ENCODE data around the gene TBC1D22A. TPM values are rescaled to one million over a fixed set of nuclear protein-coding genes. Genes with fewer than 3 reads are reported as not detected.

TBC1D22A gene
- total RNA-seq, 4 donors from 2014 or later, result 15.6 to 21.7 (median 20.5) TPM

DNA sequence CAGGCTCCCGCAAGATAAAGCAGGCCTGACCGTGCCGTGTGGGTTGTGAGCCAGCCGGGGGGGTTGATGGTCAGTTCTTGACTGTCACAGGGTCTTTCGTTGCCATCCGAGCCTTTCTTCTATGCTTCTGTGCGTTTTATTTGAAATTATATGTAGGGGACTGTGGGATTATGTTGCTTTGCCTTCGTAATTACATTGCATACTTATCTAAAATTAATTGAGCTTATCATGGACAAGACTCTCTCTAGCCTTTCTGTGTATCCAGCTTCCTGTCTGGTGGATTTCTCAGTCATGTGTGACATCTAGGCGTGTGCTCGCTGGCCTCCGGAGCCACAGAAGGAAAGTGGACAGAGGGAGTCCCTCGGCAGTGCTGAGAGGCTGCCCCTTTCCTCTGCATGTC, 93.2 kb downstream of the TBC1D22A start:
- 91 to 94% methylated on average over 10 to 12 of the region's 12 CpGs for WGBS, 2 donors

DNA sequence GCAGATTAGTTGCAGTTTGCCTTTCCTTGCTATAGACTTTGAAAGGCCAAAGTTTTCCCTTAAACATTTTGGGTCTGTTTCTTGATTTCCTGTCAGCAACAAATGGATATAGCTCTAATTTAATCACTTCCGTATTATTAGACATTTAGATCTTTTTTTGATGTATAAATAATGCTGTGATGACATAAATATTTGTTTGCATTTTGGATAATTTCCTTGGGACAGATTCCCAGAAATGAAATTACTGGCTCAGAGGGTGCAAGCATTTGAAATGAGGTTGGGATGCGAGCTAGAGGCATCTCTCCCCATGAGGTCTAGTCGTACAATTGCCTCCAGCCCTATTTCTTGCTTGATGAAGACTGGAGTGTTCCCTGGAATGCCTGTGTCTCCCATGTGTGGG, 94.2 kb downstream of the TBC1D22A start:
- intact Hi-C loops (cut with DNase I), result no loop called here
- DNase-seq, result no peak
- H3K4me1 ChIP-seq, result no peaks in the 10 kb centered on the region
- peaks cover 0 to 5% (median 0%) of the 10 kb centered on the region in 3 donors for H3K36me3 ChIP-seq
- no peaks in the 10 kb centered on the region for H3K9me3 ChIP-seq
- H3K4me3 ChIP-seq, result no peak overlapping the region
- H3K27me3 ChIP-seq, result no peaks in the 10 kb centered on the region
- TF ChIP-seq, protein P1, sequence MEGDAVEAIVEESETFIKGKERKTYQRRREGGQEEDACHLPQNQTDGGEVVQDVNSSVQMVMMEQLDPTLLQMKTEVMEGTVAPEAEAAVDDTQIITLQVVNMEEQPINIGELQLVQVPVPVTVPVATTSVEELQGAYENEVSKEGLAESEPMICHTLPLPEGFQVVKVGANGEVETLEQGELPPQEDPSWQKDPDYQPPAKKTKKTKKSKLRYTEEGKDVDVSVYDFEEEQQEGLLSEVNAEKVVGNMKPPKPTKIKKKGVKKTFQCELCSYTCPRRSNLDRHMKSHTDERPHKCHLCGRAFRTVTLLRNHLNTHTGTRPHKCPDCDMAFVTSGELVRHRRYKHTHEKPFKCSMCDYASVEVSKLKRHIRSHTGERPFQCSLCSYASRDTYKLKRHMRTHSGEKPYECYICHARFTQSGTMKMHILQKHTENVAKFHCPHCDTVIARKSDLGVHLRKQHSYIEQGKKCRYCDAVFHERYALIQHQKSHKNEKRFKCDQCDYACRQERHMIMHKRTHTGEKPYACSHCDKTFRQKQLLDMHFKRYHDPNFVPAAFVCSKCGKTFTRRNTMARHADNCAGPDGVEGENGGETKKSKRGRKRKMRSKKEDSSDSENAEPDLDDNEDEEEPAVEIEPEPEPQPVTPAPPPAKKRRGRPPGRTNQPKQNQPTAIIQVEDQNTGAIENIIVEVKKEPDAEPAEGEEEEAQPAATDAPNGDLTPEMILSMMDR (IDR thresholded peaks at IDR 0.05), result no peak
- no peak for TF ChIP-seq POLR2A (IDR thresholded peaks at IDR 0.05)
- WGBS, 2 donors, result 83 to 88% methylated on average over 3 of the region's 3 CpGs
- no peak overlapping the region for H3K27ac ChIP-seq

More for the DNA sequence above, 93.2 kb downstream of the TBC1D22A start:
- H3K4me1 ChIP-seq, result no peaks in the 10 kb centered on the region
- no peaks in the 10 kb centered on the region for H3K9me3 ChIP-seq
- no peaks in the 10 kb centered on the region for H3K27me3 ChIP-seq
- no peak for DNase-seq
- no peak overlapping the region for H3K27ac ChIP-seq
- H3K4me3 ChIP-seq, result no peak overlapping the region
- intact Hi-C loops (cut with DNase I), result no loop called here
- peaks cover 0 to 14% (median 0%) of the 10 kb centered on the region in 3 donors for H3K36me3 ChIP-seq
- TF ChIP-seq POLR2A (IDR thresholded peaks at IDR 0.05), result no peak
- TF ChIP-seq, protein P1 (IDR thresholded peaks at IDR 0.05), result no peak

DNA sequence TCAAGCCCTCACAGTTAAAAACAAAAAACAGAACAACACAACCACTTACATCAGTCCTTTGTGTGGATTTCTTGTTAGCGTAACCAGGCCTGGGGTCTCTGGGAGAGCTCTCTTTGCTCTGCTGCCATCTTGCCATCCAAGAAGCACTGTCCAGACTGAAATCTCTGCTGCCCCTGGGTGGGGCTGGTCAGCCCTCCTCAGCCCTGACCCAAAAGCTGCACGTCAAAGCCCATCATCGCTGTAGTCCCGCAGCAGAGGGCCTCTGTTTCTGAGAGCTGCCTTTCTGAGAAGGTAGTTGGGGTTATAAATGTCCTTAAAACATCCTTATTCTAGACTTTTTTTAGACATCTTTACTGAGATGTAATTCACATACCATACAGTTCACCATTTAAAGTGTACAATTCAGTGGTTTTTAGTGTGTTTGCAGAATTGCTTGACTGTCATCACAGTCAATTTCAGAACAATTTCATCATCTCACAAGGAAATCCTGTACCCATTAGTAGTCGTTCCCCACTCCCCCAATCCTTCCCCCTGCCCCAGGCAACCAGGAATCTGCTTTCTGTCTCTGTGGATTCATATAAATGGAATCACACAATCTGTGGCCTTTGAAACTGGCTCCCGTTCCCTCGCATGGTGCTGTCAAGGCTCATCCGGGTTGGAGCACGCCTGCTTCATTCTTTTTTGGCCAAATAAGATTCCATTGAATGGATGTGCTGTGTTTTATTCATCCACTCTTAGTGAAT, 94.9 kb downstream of the TBC1D22A start:
- DNase-seq, result no peak
- H3K27ac ChIP-seq, result no peak overlapping the region

DNA sequence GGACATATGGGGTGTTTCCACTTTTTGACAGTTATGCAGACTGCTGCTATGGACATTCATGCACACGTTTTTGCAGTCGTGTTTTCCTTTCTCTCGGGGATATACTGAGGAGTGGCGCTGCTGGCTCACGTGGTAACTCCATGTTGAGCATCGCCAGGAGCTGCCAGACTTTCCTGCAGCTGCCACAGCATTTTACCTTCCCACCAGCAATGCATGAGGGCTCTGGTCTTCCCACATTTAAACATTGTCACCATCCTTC, 95.4 kb downstream of the TBC1D22A start:
- no peaks in the 10 kb centered on the region for H3K4me1 ChIP-seq
- no peak overlapping the region for H3K27ac ChIP-seq
- no peaks in the 10 kb centered on the region for H3K27me3 ChIP-seq
- intact Hi-C loops (cut with DNase I), result no loop called here
- no peaks in the 10 kb centered on the region for H3K36me3 ChIP-seq
- whole genome bisulfite sequencing, 2 donors, result 87 to 88% methylated on average over 6 of the region's 6 CpGs
- TF ChIP-seq, protein P1 (IDR thresholded peaks at IDR 0.05), result no peak
- TF ChIP-seq POLR2A (IDR thresholded peaks at IDR 0.05), result no peak
- DNase-seq, result no peak
- no peak overlapping the region for H3K4me3 ChIP-seq
- no peaks in the 10 kb centered on the region for H3K9me3 ChIP-seq

More for the DNA sequence above, 94.9 kb downstream of the TBC1D22A start:
- no peaks in the 10 kb centered on the region for H3K9me3 ChIP-seq
- no peaks in the 10 kb centered on the region for H3K36me3 ChIP-seq
- no peaks in the 10 kb centered on the region for H3K4me1 ChIP-seq
- TF ChIP-seq POLR2A (IDR thresholded peaks at IDR 0.05), result no peak
- TF ChIP-seq, protein P1 (IDR thresholded peaks at IDR 0.05), result no peak
- H3K27me3 ChIP-seq, result no peaks in the 10 kb centered on the region
- intact Hi-C loops (cut with DNase I), result no loop called here
- 82 to 87% methylated on average over 9 of the region's 9 CpGs for WGBS, 2 donors
- H3K4me3 ChIP-seq, result no peak overlapping the region

DNA sequence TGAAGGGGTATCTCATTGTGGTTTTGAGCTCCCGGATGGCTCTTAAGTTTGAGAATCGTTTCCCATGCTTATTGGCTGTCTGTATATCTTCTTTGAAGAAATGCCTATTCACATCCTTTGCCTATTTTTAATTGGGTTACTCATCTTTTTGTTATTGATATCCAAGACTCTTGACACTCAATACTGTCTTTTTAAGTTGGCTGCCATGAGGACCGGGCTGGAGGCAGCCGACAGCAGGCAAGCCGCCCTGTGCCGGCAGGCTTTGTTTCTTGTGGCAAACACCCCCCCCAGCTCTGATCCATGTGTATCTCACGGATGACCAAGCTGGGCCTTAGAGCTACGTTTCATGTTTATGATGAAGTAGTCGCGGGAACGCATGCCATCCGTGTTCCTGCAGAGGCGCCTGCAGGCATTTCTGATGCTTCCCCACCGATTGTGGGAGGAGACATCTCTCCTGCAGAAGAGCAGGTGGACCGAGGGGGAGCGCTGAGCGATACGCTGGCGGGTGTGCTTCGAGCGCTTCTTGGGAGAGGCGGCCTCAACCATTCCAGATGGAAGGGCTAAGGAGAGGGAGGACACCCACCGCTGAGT, 95.8 kb downstream of the TBC1D22A start:
- Histone ChIP-seq H3K27me3 (no peaks in the 10 kb centered on the region), H3K4me1 (no peaks in the 10 kb centered on the region), H3K27ac (no peak overlapping the region), H3K36me3 (no peaks in the 10 kb centered on the region), H3K9me3 (no peaks in the 10 kb centered on the region), H3K4me3 (no peak overlapping the region)
- 94 to 98% methylated on average over 4 to 6 of the region's 23 CpGs for WGBS, 2 donors
- no peak for DNase-seq
- no peak for TF ChIP-seq POLR2A (IDR thresholded peaks at IDR 0.05)
- TF ChIP-seq, protein P1 (IDR thresholded peaks at IDR 0.05), result no peak
- intact Hi-C loops (cut with DNase I), result no loop called here
